Activated CD4-positive, alpha-beta T cell treated with anti-CD3 and anti-CD28 coated beads for 1 hour (primary cell): ENCODE measurements around the gene ARHGAP8.
"Not testable (repeated sequence)": the region's sequence is repeated elsewhere in the genome, so short reads cannot be mapped to it uniquely, and the experiment has no call there.

Source experiments
- DNase-seq: peaks from one replicate; pipeline ENCODE4 v3.0.0-alpha.2; 2020

Gene ARHGAP8

DNA sequence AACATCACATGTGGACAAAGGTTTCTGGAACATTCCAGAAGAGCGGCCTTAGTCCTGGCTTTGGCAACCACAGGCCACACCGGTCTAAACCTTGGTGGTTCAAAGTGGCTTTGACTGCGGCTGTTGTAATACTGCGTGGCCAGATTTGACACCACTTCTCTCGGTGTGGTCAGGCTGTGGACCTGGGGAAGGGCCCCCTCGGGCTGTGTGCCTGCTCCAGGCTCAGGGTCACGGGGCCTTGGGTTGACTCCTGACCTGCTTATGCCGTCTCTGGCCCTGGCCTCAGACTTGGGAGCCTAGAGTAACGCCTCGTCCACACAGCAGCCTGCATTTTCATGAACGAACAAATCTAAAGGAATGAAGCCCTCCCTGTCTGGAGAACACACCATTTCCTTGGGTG is 139.4 kb downstream of the ARHGAP8 start:
- DNase-seq = no peak

GRCh38 chr22:44892243-44892642 is 139.9 kb downstream of the ARHGAP8 start:
- no peak for DNase-seq

DNA sequence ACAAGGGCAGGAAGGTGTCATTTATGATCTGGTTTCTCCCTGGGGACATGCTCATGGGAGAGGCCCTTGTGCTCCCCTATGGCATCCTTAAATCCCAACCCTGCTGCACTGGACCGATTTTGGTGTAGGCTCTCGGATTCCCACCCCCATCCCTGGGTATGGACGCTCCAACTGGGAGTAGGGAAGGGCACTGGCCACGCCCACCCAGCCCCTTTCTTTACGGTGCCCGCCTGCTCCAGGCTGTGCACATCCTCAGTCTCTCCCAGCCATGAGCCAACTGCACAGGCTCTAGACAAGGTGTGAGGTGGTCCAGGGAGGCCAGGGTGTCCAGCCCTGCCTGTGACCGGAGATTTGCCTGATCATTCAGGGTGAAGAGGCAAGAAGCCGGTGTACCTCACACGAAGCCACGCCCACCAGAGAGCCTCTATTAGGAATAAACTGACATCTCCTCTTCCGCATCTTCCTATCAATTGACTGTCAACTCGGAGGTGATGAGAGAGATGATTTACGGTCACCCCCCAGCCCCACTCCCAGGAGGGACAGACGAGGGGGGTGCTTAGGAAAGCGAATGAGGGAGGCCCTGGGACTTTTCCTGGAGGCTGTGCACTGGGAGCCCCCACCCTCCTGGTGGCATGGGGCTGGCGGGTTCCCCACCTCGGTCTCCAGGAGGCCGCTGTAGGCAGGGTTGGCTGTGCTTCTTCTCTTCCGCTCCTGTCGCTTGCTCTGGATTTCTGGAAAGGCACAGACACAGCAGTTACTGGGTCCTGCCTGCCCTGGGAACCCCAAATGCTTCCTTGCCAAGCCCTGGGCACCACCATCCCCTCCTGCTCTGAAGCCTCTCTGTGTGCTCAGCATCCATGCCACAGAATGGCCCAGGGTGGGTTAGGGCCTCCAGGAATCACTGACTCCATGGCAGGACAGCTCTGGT is 140.7 kb downstream of the ARHGAP8 start:
- no peak for DNase-seq

DNA sequence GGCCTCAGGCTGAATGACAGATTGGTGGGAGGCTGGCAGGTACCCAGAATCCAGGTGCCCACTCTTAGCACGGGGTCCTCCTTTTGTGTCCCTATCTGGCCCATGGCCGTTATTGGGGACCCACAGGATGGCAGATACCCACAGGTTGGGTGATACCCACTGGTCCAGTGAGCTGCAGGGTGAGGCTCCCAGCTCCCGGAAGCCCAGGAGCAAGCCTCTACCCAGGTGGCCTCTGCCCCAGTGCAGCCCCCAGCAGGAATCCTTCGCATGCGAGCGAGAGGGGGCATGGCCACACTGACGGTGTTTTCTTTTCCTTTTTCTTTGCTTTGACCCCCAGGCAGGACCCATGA is 141.3 kb downstream of the ARHGAP8 start:
- DNase-seq = no peak

DNA sequence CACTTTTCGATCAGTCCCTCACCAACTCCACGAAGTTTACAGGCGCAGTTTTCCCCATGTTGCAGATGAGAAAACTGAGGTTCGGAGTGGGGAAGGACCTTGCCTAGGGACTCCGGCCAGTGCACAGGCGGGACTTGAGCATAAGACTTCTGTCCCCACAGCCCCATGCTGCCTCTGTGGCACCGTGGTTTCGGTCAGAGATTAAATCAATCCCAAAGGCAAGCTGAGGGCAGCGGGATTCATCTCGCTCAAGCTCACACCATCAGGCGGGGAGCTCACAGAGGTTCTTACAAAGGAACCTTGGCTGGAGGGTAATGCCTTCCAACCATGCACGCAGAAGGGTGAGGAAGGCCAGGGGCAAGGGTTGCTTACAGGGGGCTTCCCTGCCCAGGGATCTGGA is 141.9 kb downstream of the ARHGAP8 start:
- DNase-seq = no peak

DNA sequence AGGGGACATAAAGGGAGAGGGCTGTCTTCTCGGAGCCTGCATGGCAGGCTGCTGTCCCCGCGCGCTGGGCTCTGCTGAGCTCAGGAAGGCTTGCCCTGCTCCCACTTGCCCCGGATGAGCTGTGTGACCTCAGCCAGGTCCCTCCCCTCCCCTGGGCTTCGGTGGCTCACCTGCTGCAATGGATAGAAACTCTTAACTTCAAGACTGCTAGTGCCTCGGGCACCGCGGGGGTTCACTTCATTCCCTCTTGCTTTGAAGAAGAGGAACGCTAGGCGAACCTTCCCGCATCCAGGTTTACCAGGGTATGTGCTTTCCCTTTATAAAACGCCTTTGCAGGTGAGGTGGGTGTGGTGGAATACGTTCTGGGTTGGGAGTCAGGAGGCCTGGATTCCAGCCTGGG is 142.4 kb downstream of the ARHGAP8 start:
- no peak for DNase-seq

GRCh38 chr22:44895296-44896055 is 143.1 kb downstream of the ARHGAP8 start:
- no peak for DNase-seq

- DNase-seq = no peak
These were observed 145.9 kb downstream of the ARHGAP8 start for GRCh38 chr22:44898236-44898635.

DNA sequence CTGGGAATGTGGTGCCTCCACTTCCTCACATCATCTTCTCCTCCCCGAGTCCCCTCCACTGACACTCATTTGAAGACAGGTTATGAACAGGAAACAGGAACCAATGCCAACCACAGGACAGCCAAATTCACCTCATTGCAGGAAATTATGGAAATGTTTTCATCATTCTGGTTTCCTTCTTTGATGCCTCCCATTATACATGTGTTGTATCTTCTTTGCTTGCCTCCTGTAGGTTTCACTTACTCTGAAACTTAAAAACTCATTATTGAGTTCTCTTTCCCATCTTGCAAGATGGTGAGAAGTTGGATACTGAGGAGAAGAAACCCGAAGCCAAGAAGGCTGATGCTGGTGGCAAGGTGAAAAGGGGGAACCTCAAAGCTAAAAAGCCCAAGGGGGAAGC is 148.9 kb downstream of the ARHGAP8 start:
- DNase-seq = no peak

DNA sequence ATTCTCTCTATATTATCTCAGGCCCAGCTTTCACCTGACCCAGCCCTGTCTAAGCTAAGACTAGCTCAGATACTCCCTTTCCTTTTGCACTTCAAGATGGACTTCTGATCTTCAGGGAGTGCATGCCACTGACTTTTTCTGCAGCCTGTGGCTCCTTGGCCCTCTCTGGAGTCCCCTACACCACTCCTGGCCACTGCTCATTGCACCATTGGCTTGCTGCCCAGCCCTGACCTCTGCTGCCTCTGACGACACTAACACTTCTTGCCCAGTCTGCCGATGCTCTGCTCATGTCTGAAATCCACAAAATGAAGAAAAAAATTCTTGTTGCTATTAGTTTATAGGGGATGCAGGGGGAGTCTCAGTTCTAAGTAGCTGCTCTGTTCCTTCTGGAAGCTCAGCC is 150.8 kb downstream of the ARHGAP8 start:
- not testable (repeated sequence) for DNase-seq

GRCh38 chr22:44904492-44905152 is 152.2 kb downstream of the ARHGAP8 start:
- DNase-seq = not testable (repeated sequence)

DNA sequence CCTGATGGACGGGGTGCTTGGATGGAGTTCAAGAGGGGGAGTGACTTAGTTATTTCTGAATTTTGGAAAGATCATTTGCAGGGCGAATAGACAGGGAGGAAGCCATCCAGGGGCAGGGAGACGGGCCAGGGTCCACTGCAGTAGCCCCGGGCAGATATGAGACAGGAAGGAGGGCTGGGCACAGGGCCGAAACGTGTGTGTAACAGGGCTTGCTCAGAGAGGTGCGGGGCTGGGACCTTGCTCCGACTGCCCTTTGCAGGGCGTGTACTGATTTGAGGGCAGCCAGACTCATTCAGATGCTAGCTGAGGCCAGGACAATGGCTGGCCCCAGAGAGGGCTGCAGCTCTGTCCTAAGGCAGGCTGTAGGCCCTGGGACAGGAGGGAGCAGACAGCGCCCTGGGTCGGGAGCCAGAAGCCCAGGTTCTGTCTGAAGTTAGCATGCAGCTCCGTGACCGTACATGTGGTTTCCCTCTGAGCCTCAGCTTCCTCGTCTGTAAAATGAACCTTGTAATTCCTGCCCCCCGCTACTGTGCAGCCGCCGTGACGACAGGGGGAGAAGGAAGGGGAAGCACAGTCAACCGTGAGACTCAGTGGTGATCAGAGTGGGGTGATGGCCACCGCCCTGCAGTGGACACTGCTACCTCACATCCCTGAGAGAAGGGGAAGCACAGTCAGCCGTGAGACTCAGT is 154.0 kb downstream of the ARHGAP8 start:
- no peak for DNase-seq

DNA sequence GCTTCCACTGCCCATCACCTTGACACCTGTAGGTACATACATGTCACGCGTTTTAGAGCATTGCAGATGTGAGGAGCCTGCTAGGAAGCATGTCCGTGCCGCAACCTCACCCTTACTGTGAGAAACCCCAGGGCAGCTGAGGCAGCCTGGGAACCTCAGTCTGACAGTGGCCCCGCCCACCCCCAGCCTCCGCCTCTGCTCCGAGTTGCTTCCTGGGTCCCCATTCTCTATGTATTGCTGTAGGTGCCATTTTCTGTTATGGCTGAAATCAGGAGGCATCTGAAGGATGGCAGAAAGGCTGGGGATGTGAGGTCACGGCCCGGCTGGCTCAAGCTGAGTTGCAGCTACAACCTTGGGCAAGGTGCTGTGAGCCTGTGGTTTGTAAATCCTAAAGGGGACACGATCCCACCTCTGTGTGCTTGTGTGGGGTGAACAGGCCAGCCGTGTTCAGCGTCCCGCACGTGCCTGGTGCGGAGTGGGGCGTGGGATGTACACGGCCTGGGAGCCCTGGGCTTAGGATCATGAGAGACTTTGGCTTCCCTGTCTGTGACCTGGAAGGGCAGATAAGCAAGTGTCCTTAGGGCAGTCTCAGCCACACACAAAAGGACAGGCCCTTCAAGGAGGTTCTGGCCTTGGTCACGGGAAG is 154.7 kb downstream of the ARHGAP8 start:
- DNase-seq = no peak

DNA sequence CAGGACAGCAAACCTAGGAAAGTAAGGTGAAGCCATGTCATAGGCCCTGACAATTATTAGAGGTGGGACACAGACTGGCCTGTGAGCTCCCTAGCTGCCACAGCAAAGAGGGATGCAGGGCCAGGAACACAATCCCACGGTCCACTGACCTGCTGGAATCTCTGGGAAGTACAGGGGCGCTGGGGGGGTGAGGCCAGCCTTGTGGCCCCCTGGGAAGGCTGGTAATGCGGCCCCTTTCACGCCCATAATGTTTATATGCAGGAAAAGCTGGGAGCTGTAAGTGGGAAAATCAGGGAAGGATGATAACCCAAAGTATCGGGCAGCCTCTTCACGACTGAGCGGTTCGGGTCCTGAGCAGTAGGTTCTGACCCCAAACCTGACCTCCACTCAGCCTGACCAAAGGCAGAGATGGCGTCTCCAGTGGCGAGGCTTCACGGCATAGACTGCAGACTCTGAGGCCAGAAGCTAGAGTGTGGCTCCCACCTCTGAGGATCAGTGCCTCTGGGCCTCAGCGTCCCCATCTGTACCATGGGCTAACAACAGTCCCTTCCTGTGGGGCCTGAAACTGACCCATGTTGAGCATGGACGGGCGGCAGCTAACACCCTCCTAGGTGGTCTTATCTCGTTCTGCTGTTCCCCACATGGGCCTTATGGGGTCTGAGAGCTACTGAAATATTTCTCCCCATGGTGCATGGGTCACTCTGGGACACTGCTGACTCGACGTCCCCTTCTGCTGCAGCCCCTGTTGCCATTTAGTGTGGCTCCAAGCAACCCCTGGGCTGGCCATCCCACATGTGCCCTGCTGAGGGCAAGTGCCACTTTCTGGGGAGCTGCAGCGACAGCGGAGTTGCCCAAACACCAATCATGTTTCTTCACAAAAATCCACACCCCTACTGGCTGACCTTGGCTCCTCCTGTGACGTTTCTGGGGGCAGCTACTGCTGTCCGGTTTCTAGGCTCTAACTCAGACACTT is 155.7 kb downstream of the ARHGAP8 start:
- no peak for DNase-seq

GRCh38 chr22:44909241-44909640 is 156.9 kb downstream of the ARHGAP8 start:
- DNase-seq = no peak
